Hepatocyte (in vitro differentiated cells): ENCODE data around the gene TRPM3. TPM values are rescaled to one million over a fixed set of nuclear protein-coding genes. Genes with fewer than 3 reads are reported as not detected.

Experiments used
- DNase-seq: peaks from one replicate; pipeline ENCODE4 v3.0.0-alpha.2; 2016; ENCODE audit warnings: low spot score
- H2AFZ ChIP-seq: fragments of 200-600 bp; sonication (generic); 2 replicates; pipeline ENCODE4 v1.6.0; 2016; ENCODE audit warnings: antibody characterized with exemption, mild to moderate bottlenecking
- H3K27ac ChIP-seq: fragments of 200-600 bp; sonication (generic); 2 replicates; pipeline ENCODE4 v1.5.1; 2016; ENCODE audit warnings: mild to moderate bottlenecking
- H3K27me3 ChIP-seq: fragments of 200-600 bp; sonication (generic); 2 replicates; pipeline ENCODE4 v1.6.1; 2016
- H3K36me3 ChIP-seq: fragments of 200-600 bp; sonication (generic); replicated peaks from 2 replicates; pipeline ENCODE4 v1.5.1; 2016; ENCODE audit warnings: low read depth; ENCODE audit not compliant: insufficient read depth
- H3K4me1 ChIP-seq: fragments of 200-600 bp; sonication (generic); 2 replicates; pipeline ENCODE4 v1.5.1; 2016; ENCODE audit warnings: mild to moderate bottlenecking, moderate library complexity; ENCODE audit not compliant: insufficient read depth
- H3K4me2 ChIP-seq: fragments of 200-600 bp; sonication (generic); 2 replicates; pipeline ENCODE4 v1.6.0; 2016
- H3K4me3 ChIP-seq: fragments of 200-600 bp; sonication (generic); 2 replicates; pipeline ENCODE4 v1.5.1; 2016; ENCODE audit warnings: mild to moderate bottlenecking
- H3K79me2 ChIP-seq: fragments of 200-600 bp; sonication (generic); 2 replicates; pipeline ENCODE4 v1.6.0; 2017; ENCODE audit warnings: mild to moderate bottlenecking
- H3K9me2 ChIP-seq: fragments of 200-600 bp; sonication (generic); replicated peaks from 2 replicates; pipeline ENCODE4 v1.6.0; 2017; ENCODE audit warnings: mild to moderate bottlenecking; ENCODE audit not compliant: insufficient read depth
- H3K9me3 ChIP-seq: fragments of 200-600 bp; sonication (generic); 2 replicates; pipeline ENCODE4 v1.5.1; 2016; ENCODE audit warnings: low read depth, mild to moderate bottlenecking
- H4K20me1 ChIP-seq: fragments of 200-600 bp; sonication (generic); 2 replicates; pipeline ENCODE4 v1.6.0; 2016; ENCODE audit warnings: mild to moderate bottlenecking; ENCODE audit not compliant: insufficient read depth, poor library complexity, severe bottlenecking
- CTCF ChIP-seq: fragments of 200-600 bp; sonication (generic); IDR thresholded peaks from 2 replicates; pipeline ENCODE4 v1.5.1; 2016; ENCODE audit warnings: antibody characterized with exemption, mild to moderate bottlenecking; ENCODE audit not compliant: poor library complexity
- EZH2 ChIP-seq: fragments of 200-600 bp; sonication (generic); IDR thresholded peaks from 2 replicates; pipeline ENCODE4 v1.6.1; 2016; ENCODE audit warnings: antibody characterized with exemption, mild to moderate bottlenecking, borderline replicate concordance
- EZH2phosphoT487 ChIP-seq: fragments of 200-600 bp; sonication (generic); IDR thresholded peaks from one replicate; pipeline ENCODE4 v1.6.1; 2018; ENCODE audit warnings: antibody characterized with exemption, mild to moderate bottlenecking, low read depth, moderate library complexity; ENCODE audit not compliant: unreplicated experiment, severe bottlenecking
- WGBS: methylation state at CpG from one replicate; pipeline ENCODE4 v1.1.6; 2016; ENCODE audit warnings: low lambda C conversion rate; ENCODE audit errors: missing lambda C conversion rate; 5-methylcytosine and 5-hydroxymethylcytosine counted together
- polyA plus RNA-seq: library from polyadenylated mRNA; unstranded; fragments of >200 nt; fragmentation: Nextera tagmentation; extraction: Ambion mirVana; gene quantifications from 2 replicates; pipeline ENCODE4 v1.2.1, GENCODE V29; 2016
- total RNA-seq: library from RNA; depleted of rRNA; stranded (reverse); fragments of >200 nt; gene quantifications from 2 replicates; pipeline ENCODE4 v1.2.3, GENCODE V29; 2014

The TRPM3 gene
- total and polyA plus RNA-seq, 2 experiments from 2014 or later = 0.60 to 0.68 TPM

- WGBS = 82% methylated on average over 4 of the region's 4 CpGs
Measured at GRCh38 chr9:70861797-70862196, 259.6 kb downstream of the TRPM3 start.

GRCh38 chr9:70861376-70861775, 260.0 kb downstream of the TRPM3 start:
- Histone ChIP-seq H3K79me2 (no peaks in the 10 kb centered on the region), H4K20me1 (no peaks in the 10 kb centered on the region), H3K36me3 (no peaks in the 10 kb centered on the region), H3K4me3 (no peak overlapping the region), H3K9me3 (no peaks in the 10 kb centered on the region), H3K4me1 (no peaks in the 10 kb centered on the region), H3K9me2 (no peaks in the 10 kb centered on the region), H2AFZ (no peak overlapping the region), H3K27ac (no peak overlapping the region), H3K4me2 (no peak overlapping the region), H3K27me3 (no peaks in the 10 kb centered on the region)
- TF ChIP-seq EZH2phosphoT487 (no peak), EZH2 (no peak), CTCF (no peak)
- DNase-seq = no peak
- 84% methylated on average over 3 of the region's 3 CpGs for WGBS

More at GRCh38 chr9:70861797-70862196, 259.6 kb downstream of the TRPM3 start:
- Histone ChIP-seq H3K9me3 (no peaks in the 10 kb centered on the region), H3K36me3 (no peaks in the 10 kb centered on the region), H3K27ac (no peak overlapping the region), H3K79me2 (no peaks in the 10 kb centered on the region), H3K4me1 (no peaks in the 10 kb centered on the region), H3K27me3 (no peaks in the 10 kb centered on the region), H3K4me2 (no peak overlapping the region), H2AFZ (no peak overlapping the region), H3K9me2 (no peaks in the 10 kb centered on the region), H3K4me3 (no peak overlapping the region), H4K20me1 (no peaks in the 10 kb centered on the region)
- DNase-seq = no peak
- TF ChIP-seq EZH2 (no peak), CTCF (no peak), EZH2phosphoT487 (no peak)

- Histone ChIP-seq H3K27me3 (no peaks in the 10 kb centered on the region), H3K27ac (no peak overlapping the region), H2AFZ (no peak overlapping the region), H3K4me1 (no peaks in the 10 kb centered on the region), H3K9me2 (no peaks in the 10 kb centered on the region), H4K20me1 (no peaks in the 10 kb centered on the region), H3K9me3 (no peaks in the 10 kb centered on the region), H3K4me3 (no peak overlapping the region), H3K79me2 (no peaks in the 10 kb centered on the region), H3K36me3 (no peaks in the 10 kb centered on the region), H3K4me2 (no peak overlapping the region)
- 88% methylated on average over 2 of the region's 2 CpGs for WGBS
- no peak for DNase-seq
- TF ChIP-seq EZH2 = no peak
Measured at GRCh38 chr9:70859694-70860093, 261.7 kb downstream of the TRPM3 start.

GRCh38 chr9:70856411-70856810, 265.0 kb downstream of the TRPM3 start:
- DNase-seq = no peak

More at GRCh38 chr9:70856411-70856810, 265.0 kb downstream of the TRPM3 start:
- Histone ChIP-seq H3K4me1 (no peaks in the 10 kb centered on the region), H3K4me3 (no peak overlapping the region), H3K27me3 (no peaks in the 10 kb centered on the region), H3K79me2 (no peaks in the 10 kb centered on the region), H2AFZ (no peak overlapping the region), H3K9me2 (no peaks in the 10 kb centered on the region), H4K20me1 (no peaks in the 10 kb centered on the region), H3K36me3 (no peaks in the 10 kb centered on the region), H3K27ac (no peak overlapping the region), H3K9me3 (no peaks in the 10 kb centered on the region), H3K4me2 (no peak overlapping the region)
- TF ChIP-seq EZH2phosphoT487 (no peak), CTCF (no peak), EZH2 (no peak)
- WGBS = 48% methylated on average over 2 of the region's 2 CpGs
